Midbrain (tissue), 1 donor: Measurements from ENCODE around the gene PRKAG2.
"Not testable (repeated sequence)": the region's sequence is repeated elsewhere in the genome, so short reads cannot be mapped to it uniquely, and the experiment has no call there.

ENCODE experiments used
- DNase-seq: peaks from one replicate; lab custom pipeline; 2025; lab: John Stamatoyannopoulos, UW

Gene PRKAG2

DNA sequence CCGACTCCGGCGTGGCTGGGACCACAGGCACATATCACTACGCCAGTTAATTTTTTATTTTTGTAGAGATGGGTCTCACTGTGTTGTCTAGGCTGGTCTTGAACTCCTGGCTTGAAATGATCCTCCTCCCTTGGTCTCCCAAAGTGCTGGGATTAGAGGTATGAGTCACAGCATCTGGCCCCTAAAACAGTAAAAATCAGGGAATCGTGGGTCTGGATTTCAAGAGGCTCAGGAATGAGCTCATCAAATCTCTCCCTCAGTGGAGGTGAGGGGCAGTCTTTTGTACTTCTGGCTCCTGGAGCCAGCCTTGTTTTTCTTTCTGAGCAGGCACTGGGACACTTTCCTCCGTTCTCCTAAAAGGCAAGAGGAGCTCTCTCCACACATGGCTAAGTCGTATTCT, 325.1 kb downstream of the PRKAG2 start:
- no peak for DNase-seq

DNA sequence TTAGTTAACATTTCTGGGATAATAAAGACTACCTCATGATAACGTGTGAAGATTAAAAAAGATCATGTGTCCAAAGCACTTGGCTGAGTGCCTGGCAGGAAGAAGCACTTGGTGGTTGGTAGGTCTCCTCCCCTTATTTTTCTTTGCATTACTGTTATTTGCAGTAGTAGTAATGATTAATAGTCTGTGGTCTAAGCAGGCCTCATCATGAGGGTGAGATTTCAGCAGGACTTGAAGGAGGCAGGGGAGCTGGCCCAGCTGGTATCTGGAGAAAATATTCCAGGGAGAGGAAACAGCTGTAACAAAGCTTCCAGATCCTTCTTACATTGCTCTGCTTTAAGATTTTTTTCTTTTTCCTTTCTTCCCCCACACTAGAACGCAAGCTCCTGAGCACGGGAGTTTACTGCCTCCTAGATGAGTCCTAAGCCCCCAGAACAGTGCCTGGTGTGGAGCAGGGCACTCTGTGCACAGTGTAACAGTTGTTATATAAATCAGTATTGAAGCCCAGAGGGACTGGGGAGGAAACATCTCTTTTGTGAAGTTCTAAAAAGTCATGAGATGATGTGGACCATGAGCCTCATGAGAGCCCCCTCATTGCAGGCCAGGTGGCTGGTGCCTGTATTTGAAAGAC, 326.1 kb downstream of the PRKAG2 start:
- no peak for DNase-seq

DNA sequence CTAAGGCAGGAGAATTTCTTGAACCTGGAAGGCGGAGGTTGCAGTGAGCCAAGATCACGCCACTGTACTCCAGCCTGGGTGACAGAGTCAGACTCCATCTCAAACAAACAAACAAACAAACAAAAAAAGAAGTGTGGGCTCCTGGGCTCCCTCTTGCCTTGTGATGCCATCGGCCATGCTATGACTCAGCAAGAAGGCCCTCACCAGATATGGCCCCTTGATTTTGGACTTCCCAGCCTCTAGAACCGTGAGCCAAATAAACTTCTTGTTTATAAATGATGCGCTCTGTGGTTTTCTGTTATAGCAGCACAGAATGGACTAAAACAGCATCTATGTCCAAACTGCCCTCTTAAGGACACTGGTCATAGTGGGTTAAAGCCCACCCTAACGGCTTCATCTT, 327.3 kb downstream of the PRKAG2 start:
- no peak for DNase-seq

GRCh38 chr7:151549083-151549482, 327.8 kb downstream of the PRKAG2 start:
- no peak for DNase-seq

- no peak for DNase-seq
These were observed 332.7 kb downstream of the PRKAG2 start for GRCh38 chr7:151544183-151544582.

- no peak for DNase-seq
These were observed 334.2 kb downstream of the PRKAG2 start for GRCh38 chr7:151542606-151543130.

DNA sequence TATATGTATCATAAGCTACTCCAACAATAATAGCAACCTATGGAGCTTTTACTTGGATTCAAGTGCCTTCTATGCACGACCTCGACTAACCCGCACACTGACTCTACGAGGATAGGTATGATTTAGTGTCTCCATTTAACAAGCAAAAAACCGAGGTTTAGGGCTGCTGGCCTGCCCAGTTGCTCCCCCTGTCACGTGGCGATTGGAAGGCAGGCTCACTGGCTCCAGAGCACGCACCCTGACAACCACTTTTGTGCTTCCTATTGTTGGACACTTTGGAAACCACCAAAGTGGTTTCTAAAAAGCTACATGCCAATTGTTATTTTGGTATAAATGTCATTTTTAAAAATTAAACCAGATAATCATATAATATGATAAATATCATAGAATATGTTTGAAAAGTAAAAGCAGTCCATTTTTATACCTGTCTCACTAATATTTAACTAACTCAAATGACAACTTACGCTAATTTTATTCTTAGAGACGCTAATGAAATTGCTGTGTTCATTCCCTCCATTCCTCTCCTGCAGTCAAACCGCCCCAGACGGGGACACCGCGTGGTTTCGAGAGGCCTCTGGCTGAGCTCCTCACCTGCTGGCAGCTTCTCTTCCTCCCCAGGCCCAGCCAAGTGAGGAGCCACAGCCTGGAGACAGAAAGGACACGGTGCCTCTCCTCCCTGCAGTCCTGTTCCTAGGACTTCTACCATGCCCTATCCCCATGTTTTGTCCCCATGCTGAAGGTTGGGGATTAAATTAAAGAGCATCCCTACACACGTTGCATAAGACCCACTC, 335.0 kb downstream of the PRKAG2 start:
- DNase-seq, result peak; percentile 4

DNA sequence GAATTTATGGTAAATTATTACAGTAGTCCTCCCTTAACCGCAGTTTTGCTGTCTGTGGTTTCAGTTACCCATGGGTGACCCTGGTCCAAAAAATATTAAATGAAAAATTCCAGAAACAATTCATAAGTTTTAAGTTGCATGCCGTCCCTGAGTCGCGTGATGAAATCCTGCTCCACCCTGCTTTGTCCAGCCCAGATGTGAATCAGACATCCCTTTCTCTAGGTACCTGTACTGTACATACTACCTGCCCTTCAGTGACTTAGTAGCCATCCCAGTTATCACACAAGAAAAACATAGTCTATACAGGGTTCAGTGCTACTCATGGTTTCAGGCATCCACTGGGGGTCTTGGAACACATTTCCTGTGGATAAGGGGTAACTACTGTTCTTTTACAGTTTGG, 336.8 kb downstream of the PRKAG2 start:
- no peak for DNase-seq

DNA sequence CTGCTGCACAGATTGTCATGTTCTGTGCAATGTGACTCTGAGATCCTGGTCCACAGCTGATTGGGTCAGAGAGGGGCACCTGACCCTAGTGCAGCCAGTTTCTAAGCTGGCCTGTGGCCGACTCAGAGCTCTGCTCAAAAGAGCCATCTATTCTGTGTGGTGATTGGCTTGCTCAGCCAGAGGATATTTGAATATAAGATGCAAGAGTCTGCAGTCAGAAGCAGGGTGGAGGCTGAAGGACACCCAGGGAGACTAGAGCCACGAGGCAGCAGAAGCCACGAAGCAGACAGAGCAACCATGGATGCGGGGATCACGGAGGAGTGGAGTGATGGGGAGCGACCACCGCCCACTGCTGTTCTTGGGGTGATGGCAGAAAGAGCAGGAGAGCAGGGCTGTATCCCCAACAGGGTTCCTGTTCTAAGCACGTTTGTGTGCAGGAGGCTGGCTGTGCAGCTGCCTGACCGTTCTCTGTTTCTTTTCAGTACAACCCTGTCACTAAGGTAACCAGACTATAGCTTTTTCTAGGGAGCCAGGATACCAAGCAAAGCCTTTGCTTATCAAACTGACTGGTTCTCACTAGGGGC, 337.7 kb downstream of the PRKAG2 start:
- peak; percentile 68 for DNase-seq

DNA sequence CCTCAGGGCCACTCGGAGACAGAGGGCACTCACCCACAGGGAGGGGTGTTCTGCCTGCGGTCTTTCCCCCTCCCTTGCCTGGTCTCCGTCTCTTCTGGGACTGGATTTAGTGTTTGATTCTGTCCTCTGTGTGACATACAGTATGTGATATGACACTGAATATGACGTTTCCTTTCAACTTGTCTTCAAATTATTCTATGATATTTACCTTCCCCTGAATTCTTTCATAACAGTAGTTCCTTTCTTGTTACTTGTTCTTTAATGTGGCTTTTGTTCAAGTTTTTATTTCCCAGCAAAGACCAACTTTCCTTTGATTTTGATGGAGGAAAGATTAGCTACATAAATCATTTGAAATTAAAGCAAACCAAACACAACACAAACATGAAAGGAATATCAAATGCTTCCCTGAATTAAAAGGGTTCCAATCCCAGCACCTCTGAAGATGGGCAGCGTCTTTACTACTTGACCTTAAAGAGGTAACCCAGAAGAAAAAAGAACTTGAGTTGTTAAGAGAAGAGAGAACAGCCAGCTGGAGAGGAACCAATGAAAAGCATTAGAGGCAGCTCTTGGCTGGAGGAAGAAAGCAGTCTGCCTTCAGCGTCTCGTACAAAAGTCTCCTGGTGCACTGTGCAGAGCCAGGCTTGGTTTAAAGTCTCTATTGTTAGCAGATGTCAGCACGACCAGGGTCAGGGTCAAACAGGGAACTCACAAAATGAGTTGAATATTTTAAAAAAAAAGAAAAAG, 338.9 kb downstream of the PRKAG2 start:
- DNase-seq, result peak; percentile 69

DNA sequence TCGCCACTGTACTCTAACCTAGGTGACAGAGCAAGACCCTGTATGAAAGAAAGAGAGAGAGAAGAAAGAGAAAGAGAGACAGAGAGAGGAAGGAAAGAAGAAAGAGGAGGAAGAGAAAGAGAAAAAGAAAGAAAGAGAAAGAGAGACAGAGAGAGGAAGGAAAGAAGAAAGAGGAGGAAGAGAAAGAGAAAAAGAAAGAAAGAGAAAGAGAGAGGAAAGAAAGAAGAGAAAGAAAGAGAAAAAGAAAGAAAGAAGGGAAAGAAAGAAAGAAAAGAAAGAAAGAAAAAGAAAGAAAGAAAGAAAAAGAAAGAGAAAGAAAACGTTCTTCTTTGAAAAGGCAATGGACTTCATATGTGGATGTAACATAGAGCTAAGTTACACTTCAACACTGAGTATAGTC, 340.7 kb downstream of the PRKAG2 start:
- DNase-seq, result not testable (repeated sequence)

GRCh38 chr7:151529842-151530241, 347.1 kb downstream of the PRKAG2 start:
- DNase-seq, result no peak

- DNase-seq, result no peak
These were observed 352.1 kb downstream of the PRKAG2 start for GRCh38 chr7:151524845-151525244.

- DNase-seq, result no peak
These were observed 352.6 kb downstream of the PRKAG2 start for GRCh38 chr7:151524331-151524730.

GRCh38 chr7:151520419-151521261, 356.3 kb downstream of the PRKAG2 start:
- peak; percentile 32 for DNase-seq

DNA sequence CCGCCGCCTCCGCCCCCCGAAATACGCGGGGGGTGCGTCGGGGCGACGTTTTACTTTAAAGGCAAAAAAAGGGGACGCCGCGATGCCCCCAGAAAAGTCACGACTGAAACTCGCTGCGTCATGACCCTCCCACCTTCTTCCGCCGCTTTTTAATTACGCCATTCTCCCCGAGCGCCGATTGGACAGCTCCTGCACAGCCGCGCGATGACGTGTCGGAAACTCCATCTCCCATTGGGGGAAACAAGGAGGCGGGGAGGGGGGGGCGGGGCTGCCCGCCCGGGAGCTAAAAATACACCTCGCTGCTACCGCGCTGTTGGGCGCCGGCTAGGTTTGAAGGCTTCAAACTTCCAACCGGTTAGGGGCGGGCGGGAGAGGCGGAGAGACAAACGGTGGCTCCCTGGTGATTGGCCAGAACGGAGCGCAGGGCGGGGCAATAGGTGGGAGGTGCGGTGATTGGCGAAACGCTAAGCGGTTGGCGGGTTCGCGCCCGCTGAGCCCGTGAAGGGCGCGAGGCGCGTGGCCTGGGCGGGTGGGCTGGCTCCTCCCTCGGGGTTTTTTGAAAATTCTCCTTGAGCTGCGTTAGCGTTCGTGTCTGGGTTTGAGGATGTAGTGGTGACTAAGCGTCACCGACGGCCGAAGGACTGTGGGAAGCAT, 357.0 kb downstream of the PRKAG2 start, which contains the start of gene RHEB:
RHEB (minus strand) TSS at position 131 of the 654 bp plus-strand sequence. CDS start 384 bp downstream, outside the sequence.
- peak; percentile 97 for DNase-seq

- peak; percentile 62 for DNase-seq
These were observed 357.8 kb downstream of the PRKAG2 start for GRCh38 chr7:151518947-151519764.

- peak; percentile 62 for DNase-seq
These were observed 358.6 kb downstream of the PRKAG2 start for GRCh38 chr7:151518105-151518946.

- DNase-seq, result no peak
These were observed 359.3 kb downstream of the PRKAG2 start for GRCh38 chr7:151517601-151518104.
